ENCODE results near the gene VWDE.

DNA sequence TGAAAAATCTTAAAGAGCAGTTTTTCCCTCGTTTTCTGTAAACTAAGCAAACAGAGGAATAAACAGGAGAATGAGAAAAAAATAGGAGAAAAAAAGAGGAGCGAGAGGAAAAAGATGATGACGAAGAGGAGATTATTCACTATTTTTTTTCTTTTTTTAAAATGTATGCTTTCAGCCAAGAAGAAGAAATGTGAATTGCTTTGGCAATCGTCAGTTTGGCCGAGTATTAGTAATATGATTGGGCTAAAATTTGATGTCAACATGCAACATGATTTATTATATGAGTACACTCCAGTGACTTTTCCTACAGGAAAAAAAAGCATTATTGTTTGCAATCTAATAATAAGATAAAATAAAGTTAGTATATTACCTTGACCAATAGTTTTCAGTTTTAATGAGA is 26.3 kb downstream of the VWDE start:
- no peak for TF ChIP-seq EZH2 (IDR thresholded peaks at IDR 0.05; ENCODE audit: borderline replicate concordance)
- TF ChIP-seq, protein P1, sequence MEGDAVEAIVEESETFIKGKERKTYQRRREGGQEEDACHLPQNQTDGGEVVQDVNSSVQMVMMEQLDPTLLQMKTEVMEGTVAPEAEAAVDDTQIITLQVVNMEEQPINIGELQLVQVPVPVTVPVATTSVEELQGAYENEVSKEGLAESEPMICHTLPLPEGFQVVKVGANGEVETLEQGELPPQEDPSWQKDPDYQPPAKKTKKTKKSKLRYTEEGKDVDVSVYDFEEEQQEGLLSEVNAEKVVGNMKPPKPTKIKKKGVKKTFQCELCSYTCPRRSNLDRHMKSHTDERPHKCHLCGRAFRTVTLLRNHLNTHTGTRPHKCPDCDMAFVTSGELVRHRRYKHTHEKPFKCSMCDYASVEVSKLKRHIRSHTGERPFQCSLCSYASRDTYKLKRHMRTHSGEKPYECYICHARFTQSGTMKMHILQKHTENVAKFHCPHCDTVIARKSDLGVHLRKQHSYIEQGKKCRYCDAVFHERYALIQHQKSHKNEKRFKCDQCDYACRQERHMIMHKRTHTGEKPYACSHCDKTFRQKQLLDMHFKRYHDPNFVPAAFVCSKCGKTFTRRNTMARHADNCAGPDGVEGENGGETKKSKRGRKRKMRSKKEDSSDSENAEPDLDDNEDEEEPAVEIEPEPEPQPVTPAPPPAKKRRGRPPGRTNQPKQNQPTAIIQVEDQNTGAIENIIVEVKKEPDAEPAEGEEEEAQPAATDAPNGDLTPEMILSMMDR (IDR thresholded peaks at IDR 0.05; ENCODE audit: poor library complexity) = no peak
- no peak for TF ChIP-seq EZH2phosphoT487 (IDR thresholded peaks at IDR 0.05; ENCODE audit: low read depth, severe bottlenecking, unreplicated experiment)

Data from hepatocyte (in vitro differentiated cells).